ENCODE measurements around the gene NEURL4. TPM values are rescaled to one million over a fixed set of nuclear protein-coding genes. Genes with fewer than 3 reads are reported as not detected.

The NEURL4 gene
- total RNA-seq, 1 experiment from 2014 or later = 46.5 TPM

- Histone ChIP-seq H4K20me1 (ENCODE audit: insufficient read depth) (peaks cover 15% of the 10 kb centered on the region), H2AFZ (peak overlapping the region; percentile 84), H3K4me3 (peak overlapping the region; percentile 86), H3K4me2 (peak overlapping the region; percentile 91), H3K9me3 (ENCODE audit: insufficient read depth, low read depth) (no peaks in the 10 kb centered on the region), H3K79me2 (ENCODE audit: low read depth) (peaks cover 43% of the 10 kb centered on the region), H3K36me3 (ENCODE audit: low read depth) (no peaks in the 10 kb centered on the region), H3K9me2 (ENCODE audit: insufficient read depth) (no peaks in the 10 kb centered on the region), H3F3A (ENCODE audit: insufficient read depth, low read depth) (peaks cover 34% of the 10 kb centered on the region), H3K4me1 (replicated peaks; ENCODE audit: insufficient read depth) (peaks cover 28% of the 10 kb centered on the region), H3K27me3 (ENCODE audit: insufficient read depth, low read depth) (no peaks in the 10 kb centered on the region), H3K27ac (peak overlapping the region; percentile 98)
- POLR2A ChIA-PET (ENCODE audit: unreplicated experiment) = interaction anchor here (0.7 kb wide), 2 partner anchors 33 to 135 kb away, joined by 3 to 4 read pairs; no protein-coding TSS in a partner anchor
- no peak for TF ChIP-seq EZH2 (IDR thresholded peaks at IDR 0.05; ENCODE audit: low read depth)
- no peak; the same call in none of the 2 replicates for TF ChIP-seq CTCF (conservative IDR thresholded peaks at IDR 0.05)
- intact Hi-C loops (cut with micrococcal nuclease; ENCODE audit: unreplicated experiment) = loop anchor here (1.0 to 5.0 kb wide), 3 partner anchors 50 to 237 kb away; partner anchors contain the start of genes POLR2A and TMEM256
- TSS peak; percentile 29 for BruUV-seq (replicated peaks)
- DNase-seq = no peak
- CTCF ChIA-PET = interaction anchor here (0.6 kb wide), 1 partner anchor 82 kb away, joined by 8 read pairs; no protein-coding TSS in a partner anchor
These were observed 23.4 kb upstream of the NEURL4 start for GRCh38 chr17:7352503-7352889.

GRCh38 chr17:7351665-7352502, 22.7 kb upstream of the NEURL4 start, which contains the start of gene KCTD11:
Gene KCTD11 (plus strand): TSS chr17:7352162.
- H3F3A ChIP-seq (ENCODE audit: insufficient read depth, low read depth) = peaks cover 34% of the 10 kb centered on the region
- H3K4me3 ChIP-seq = peak within 1 kb of the TSS; percentile 86
- no peaks in the 10 kb centered on the region for H3K9me2 ChIP-seq (ENCODE audit: insufficient read depth)
- POLR2A ChIA-PET (ENCODE audit: unreplicated experiment) = interaction anchor here (0.6 to 0.7 kb wide), 3 partner anchors 22 to 136 kb away, joined by 3 to 4 read pairs (median 4); no protein-coding TSS in a partner anchor
- CTCF ChIA-PET = interaction anchor here (0.6 kb wide), 2 partner anchors 50 to 83 kb away, joined by 3 to 8 read pairs; no protein-coding TSS in a partner anchor
- H3K4me1 ChIP-seq (replicated peaks; ENCODE audit: insufficient read depth) = peaks cover 28% of the 10 kb centered on the region
- H3K27ac ChIP-seq = peak within 1 kb of the TSS; percentile 98
- intact Hi-C loops (cut with micrococcal nuclease; ENCODE audit: unreplicated experiment) = loop anchor here (1.0 to 5.0 kb wide), 5 partner anchors 50 to 237 kb away; partner anchors contain the start of genes CLDN7, POLR2A, TMEM256 and TNFSF13
- H3K79me2 ChIP-seq (ENCODE audit: low read depth) = peaks cover 43% of the 10 kb centered on the region
- no peaks in the 10 kb centered on the region for H3K9me3 ChIP-seq (ENCODE audit: insufficient read depth, low read depth)
- H3K27me3 ChIP-seq (ENCODE audit: insufficient read depth, low read depth) = no peaks in the 10 kb centered on the region
- H2AFZ ChIP-seq = peak within 1 kb of the TSS; percentile 84
- no peaks in the 10 kb centered on the region for H3K36me3 ChIP-seq (ENCODE audit: low read depth)
- no peak for TF ChIP-seq EZH2 (IDR thresholded peaks at IDR 0.05; ENCODE audit: low read depth)
- peak; percentile 66 for TF ChIP-seq CTCF (conservative IDR thresholded peaks at IDR 0.05)
- H3K4me2 ChIP-seq = peak within 1 kb of the TSS; percentile 91
- peaks cover 15% of the 10 kb centered on the region for H4K20me1 ChIP-seq (ENCODE audit: insufficient read depth)
- DNase-seq = peak; percentile 92 to 99
- no TSS peak for BruUV-seq (replicated peaks)

GRCh38 chr17:7348478-7349242, 19.5 kb upstream of the NEURL4 start:
- ChIA-PET CTCF (no interaction called here), POLR2A (ENCODE audit: unreplicated experiment) (interaction anchor here (0.6 to 0.7 kb wide), 3 partner anchors 23 to 313 kb away, joined by 3 to 11 read pairs (median 3); partner anchors contain the start of gene SLC16A13)
- H3K27me3 ChIP-seq (ENCODE audit: insufficient read depth, low read depth) = 0 out of 2 replicates have a peak, but pooled peaks cover 2% of the 10 kb centered on the region
- H4K20me1 ChIP-seq (ENCODE audit: insufficient read depth) = peaks cover 7% of the 10 kb centered on the region; the same call in 1 of the 2 replicates
- H3K27ac ChIP-seq = no peak overlapping the region
- H3F3A ChIP-seq (ENCODE audit: insufficient read depth, low read depth) = peaks cover 35% of the 10 kb centered on the region
- TF ChIP-seq EZH2 (IDR thresholded peaks at IDR 0.05; ENCODE audit: low read depth) = no peak
- no peak for TF ChIP-seq CTCF (conservative IDR thresholded peaks at IDR 0.05)
- H3K9me3 ChIP-seq (ENCODE audit: insufficient read depth, low read depth) = no peaks in the 10 kb centered on the region
- no peaks in the 10 kb centered on the region for H3K9me2 ChIP-seq (ENCODE audit: insufficient read depth)
- peaks cover 19% of the 10 kb centered on the region for H3K4me1 ChIP-seq (replicated peaks; ENCODE audit: insufficient read depth)
- no peaks in the 10 kb centered on the region for H3K36me3 ChIP-seq (ENCODE audit: low read depth)
- no peak for DNase-seq
- H3K4me3 ChIP-seq = no peak overlapping the region
- intact Hi-C loops (cut with micrococcal nuclease; ENCODE audit: unreplicated experiment) = no loop called here
- H3K79me2 ChIP-seq (ENCODE audit: low read depth) = peaks cover 32% of the 10 kb centered on the region
- no TSS peak for BruUV-seq (replicated peaks)
- H3K4me2 ChIP-seq = no peak overlapping the region
- H2AFZ ChIP-seq = no peak overlapping the region

All from PC-9 (cell line).